GM12892 (cell line): ENCODE data around the gene MLXIPL.

Experiments
- POLR2A ChIP-seq: IDR thresholded peaks from 2 replicates; pipeline ENCODE4 v1.6.1; 2011; ENCODE audit warnings: low read depth, low read length, control low read depth
- TAF1 ChIP-seq: IDR thresholded peaks from 2 replicates; pipeline ENCODE4 v1.6.1; 2011; ENCODE audit warnings: low read depth, mild to moderate bottlenecking, control low read depth, low read length, borderline replicate concordance

- TF ChIP-seq POLR2A (no peak), TAF1 (no peak)
Observed at GRCh38 chr7:73611017-73611555, 13.2 kb downstream of the MLXIPL start.
